H1 (cell line): ENCODE data around the gene DGCR6. TPM values are rescaled to one million over a fixed set of nuclear protein-coding genes. Genes with fewer than 3 reads are reported as not detected.

Experiments
- CTCF ChIA-PET: fragments of 300-600 bp; sonication (Branson Sonifier 250); formaldehyde crosslinking; loops from one replicate; lab custom pipeline; 2021; ENCODE audit not compliant: partially characterized antibody; lab: Charles Lee
- POLR2A ChIA-PET: fragments of 300-600 bp; sonication (Branson Sonifier 250); formaldehyde crosslinking; loops from one replicate; lab custom pipeline; 2021; ENCODE audit warnings: inconsistent platforms; ENCODE audit not compliant: partially characterized antibody; lab: Charles Lee
- DNase-seq, 2 experiments: peaks; one replicate each; pipeline versions ENCODE4 v3.0.0 to v3.0.0-alpha.2; 2010 to 2022; ENCODE audit warnings: low spot score in 2 of 2, low read depth in 1 of 2, mixed read lengths in 1 of 2
- FAIRE-seq: peaks from 2 replicates; lab custom pipeline; 2011; peaks lifted over from hg19 to GRCh38; lab: Jason Lieb, UNC
- H2AFZ ChIP-seq: 2 replicates; pipeline ENCODE4 v1.8.1; 2012; ENCODE audit warnings: low read length, inconsistent platforms
- H2AK5ac ChIP-seq: 2 replicates; pipeline ENCODE4 v1.6.1; 2013; ENCODE audit warnings: low read depth, low read length
- H2BK120ac ChIP-seq: replicated peaks from 2 replicates; pipeline ENCODE3; 2013; ENCODE audit warnings: low read depth, low read length, inconsistent platforms
- H2BK12ac ChIP-seq: 2 replicates; pipeline ENCODE4 v1.6.1; 2013; ENCODE audit warnings: low read depth, low read length
- H2BK15ac ChIP-seq: 2 replicates; pipeline ENCODE4 v1.6.1; 2013; ENCODE audit warnings: low read length
- H2BK20ac ChIP-seq: 2 replicates; pipeline ENCODE4 v1.6.1; 2013; ENCODE audit warnings: low read length
- H2BK5ac ChIP-seq: 2 replicates; pipeline ENCODE4 v1.6.1; 2013; ENCODE audit warnings: low read depth, low read length
- H3K14ac ChIP-seq: 2 replicates; pipeline ENCODE4 v1.6.1; 2013; ENCODE audit warnings: inconsistent platforms; ENCODE audit not compliant: insufficient read length
- H3K18ac ChIP-seq: 2 replicates; pipeline ENCODE4 v1.6.1; 2013; ENCODE audit warnings: low read length; ENCODE audit errors: extremely low read depth
- H3K23ac ChIP-seq: 2 replicates; pipeline ENCODE4 v1.6.1; 2013; ENCODE audit warnings: inconsistent platforms; ENCODE audit not compliant: insufficient read length
- H3K23me2 ChIP-seq: 2 replicates; pipeline ENCODE4 v1.6.1; 2013; ENCODE audit warnings: low read depth, low read length
- H3K27ac ChIP-seq: 2 replicates; pipeline ENCODE4 v1.6.1; 2011; ENCODE audit warnings: low read depth, low read length, inconsistent platforms
- H3K27me3 ChIP-seq, 4 experiments: replicated peaks in 1 of 4; 1 replicate in 1 of 4; 2 replicates in 3 of 4; pipeline versions ENCODE4 v1.6.1 to v1.8.1; 2011 to 2013; ENCODE audit warnings: low read length in 3 of 4, mild to moderate bottlenecking in 3 of 4, inconsistent platforms in 2 of 4, mixed read lengths in 2 of 4, moderate library complexity in 1 of 4; ENCODE audit not compliant: control insufficient read depth in 3 of 4, insufficient read depth in 3 of 4; ENCODE audit errors: extremely low read depth in 1 of 4
- H3K36me3 ChIP-seq, 4 experiments: 2 replicates each; pipeline versions ENCODE4 v1.6.1 to v1.8.1; 2011 to 2013; ENCODE audit warnings: mild to moderate bottlenecking in 4 of 4, low read length in 3 of 4, moderate library complexity in 2 of 4, control low read depth in 1 of 4, inconsistent platforms in 1 of 4; ENCODE audit not compliant: insufficient read depth in 4 of 4, control insufficient read depth in 2 of 4
- H3K4ac ChIP-seq: replicated peaks from 2 replicates; pipeline ENCODE3; 2013; ENCODE audit warnings: low read length, low read depth, mixed read lengths, inconsistent platforms; ENCODE audit not compliant: insufficient read length
- H3K4me1 ChIP-seq, 4 experiments: replicated peaks in 1 of 4; 1 replicate in 1 of 4; 2 replicates in 3 of 4; pipeline versions ENCODE4 v1.6.1 to v1.8.1; 2011 to 2013; ENCODE audit warnings: low read length in 3 of 4, inconsistent platforms in 2 of 4, mixed read lengths in 1 of 4; ENCODE audit not compliant: insufficient read depth in 4 of 4, control insufficient read depth in 3 of 4
- H3K4me2 ChIP-seq, 2 experiments: 2 replicates each; pipeline versions ENCODE4 v1.6.1 to v1.8.1; 2011 to 2013; ENCODE audit warnings: low read depth in 2 of 2, low read length in 2 of 2, control low read depth in 1 of 2, inconsistent platforms in 1 of 2, mild to moderate bottlenecking in 1 of 2; ENCODE audit not compliant: insufficient read depth in 1 of 2
- H3K4me3 ChIP-seq, 4 experiments: fragments of 200-600, 300-600 bp in 1 of 4; sonication (generic), shearing (Covaris generic), sonication (Bioruptor Twin) in 1 of 4; 2 replicates each; pipeline versions ENCODE4 v1.5.1 to v1.8.1; 2011 to 2016; ENCODE audit warnings: low read length in 4 of 4, low read depth in 3 of 4, control low read depth in 2 of 4, inconsistent platforms in 2 of 4, mild to moderate bottlenecking in 2 of 4, mixed read lengths in 1 of 4, moderate library complexity in 1 of 4; ENCODE audit not compliant: insufficient read depth in 2 of 4; ENCODE audit errors: extremely low read depth in 1 of 4
- H3K56ac ChIP-seq: replicated peaks from 2 replicates; pipeline ENCODE3; 2013; ENCODE audit warnings: low read depth, mild to moderate bottlenecking, mixed read lengths, low read length, inconsistent platforms; ENCODE audit not compliant: insufficient read length
- H3K79me1 ChIP-seq: 2 replicates; pipeline ENCODE4 v1.6.1; 2013; ENCODE audit warnings: low read depth, low read length, control low read depth
- H3K79me2 ChIP-seq, 2 experiments: 2 replicates each; pipeline versions ENCODE4 v1.6.1 to v1.8.1; 2012 to 2013; ENCODE audit warnings: low read length in 2 of 2, mild to moderate bottlenecking in 2 of 2, inconsistent platforms in 1 of 2; ENCODE audit not compliant: insufficient read depth in 2 of 2, control insufficient read depth in 1 of 2
- H3K9ac ChIP-seq, 4 experiments: replicated peaks in 1 of 4; 1 replicate in 1 of 4; 2 replicates in 3 of 4; pipeline versions ENCODE4 v1.6.1 to v1.8.1; 2011 to 2013; ENCODE audit warnings: low read depth in 3 of 4, low read length in 3 of 4, control low read depth in 2 of 4, mild to moderate bottlenecking in 2 of 4, moderate library complexity in 2 of 4, inconsistent platforms in 1 of 4; ENCODE audit errors: extremely low read depth in 1 of 4
- H3K9me3 ChIP-seq, 2 experiments: 2 replicates each; pipeline versions ENCODE4 v1.6.1 to v1.8.1; 2012 to 2013; ENCODE audit warnings: mild to moderate bottlenecking in 2 of 2, moderate library complexity in 2 of 2, control low read depth in 1 of 2, inconsistent platforms in 1 of 2, low read depth in 1 of 2, low read length in 1 of 2, mixed read lengths in 1 of 2; ENCODE audit not compliant: insufficient read depth in 2 of 2
- H4K20me1 ChIP-seq, 2 experiments: replicated peaks in 1 of 2; 2 replicates each; pipeline versions ENCODE3 to v1.8.1; 2011 to 2013; ENCODE audit warnings: inconsistent platforms in 2 of 2, low read length in 2 of 2, mild to moderate bottlenecking in 1 of 2; ENCODE audit not compliant: insufficient read depth in 2 of 2, control insufficient read depth in 1 of 2
- H4K5ac ChIP-seq: 2 replicates; pipeline ENCODE4 v1.6.1; 2013; ENCODE audit warnings: low read length, low read depth, mixed read lengths, inconsistent platforms; ENCODE audit not compliant: insufficient read length
- H4K8ac ChIP-seq: 2 replicates; pipeline ENCODE4 v1.8.0; 2013; ENCODE audit warnings: mild to moderate bottlenecking, moderate library complexity, low read length, inconsistent platforms; ENCODE audit not compliant: insufficient read depth; ENCODE audit errors: extremely low read depth
- H4K91ac ChIP-seq: replicated peaks from 2 replicates; pipeline ENCODE3; 2013; ENCODE audit warnings: low read length, mixed read lengths, inconsistent platforms; ENCODE audit not compliant: insufficient read length
- ASH2L ChIP-seq: fragments of 200-600, 300-600 bp; sonication (generic); IDR thresholded peaks from one replicate; pipeline ENCODE4 v1.7.1; 2017; ENCODE audit warnings: low read length
- BACH1 ChIP-seq: IDR thresholded peaks from 2 replicates; pipeline ENCODE4 v1.6.1; 2012; ENCODE audit warnings: low read length, improper control_type of control experiment
- BRCA1 ChIP-seq: IDR thresholded peaks from 2 replicates; pipeline ENCODE4 v1.6.1; 2012; ENCODE audit warnings: low read depth, low read length, improper control_type of control experiment
- CBX8 ChIP-seq: fragments of 300-800, 300-1000 bp; sonication (generic); IDR thresholded peaks from 2 replicates; pipeline ENCODE4 v1.7.1; 2016; ENCODE audit warnings: low read depth, low read length, borderline replicate concordance
- HDAC2 ChIP-seq, 2 experiments: fragments of 300-600 bp in 1 of 2; sonication (generic) in 1 of 2; IDR thresholded peaks; 2 replicates each; pipeline ENCODE4 v1.6.1; 2011 to 2012; ENCODE audit warnings: low read depth in 2 of 2, low read length in 2 of 2, mild to moderate bottlenecking in 2 of 2, moderate library complexity in 2 of 2, borderline replicate concordance in 1 of 2, inconsistent platforms in 1 of 2
- HDAC6 ChIP-seq: IDR thresholded peaks from one replicate; pipeline ENCODE4 v1.7.1; 2012; ENCODE audit warnings: low read depth, mild to moderate bottlenecking, inconsistent platforms, low read length, moderate library complexity
- JUN ChIP-seq: IDR thresholded peaks from 2 replicates; pipeline ENCODE4 v1.6.1; 2011; ENCODE audit warnings: low read depth, mild to moderate bottlenecking, improper control_type of control experiment, low read length
- KDM1A ChIP-seq: fragments of 200-600, 300-600 bp; sonication (generic); IDR thresholded peaks from 2 replicates; pipeline ENCODE4 v1.7.1; 2016; ENCODE audit warnings: mild to moderate bottlenecking, low read length, borderline replicate concordance
- MAFK ChIP-seq: IDR thresholded peaks from 2 replicates; pipeline ENCODE4 v1.6.1; 2012; ENCODE audit warnings: low read depth, mild to moderate bottlenecking, improper control_type of control experiment, low read length
- NRF1 ChIP-seq: IDR thresholded peaks from 2 replicates; pipeline ENCODE4 v1.6.1; 2011; ENCODE audit warnings: mild to moderate bottlenecking, low read depth, low read length, improper control_type of control experiment
- POLR2A ChIP-seq, 2 experiments: IDR thresholded peaks; 1 replicate in 1 of 2; 2 replicates in 1 of 2; pipeline ENCODE4 v1.6.1; 2011; ENCODE audit warnings: low read depth in 2 of 2, low read length in 2 of 2, mild to moderate bottlenecking in 2 of 2; ENCODE audit errors: control extremely low read depth in 1 of 2
- RFX5 ChIP-seq: IDR thresholded peaks from 2 replicates; pipeline ENCODE4 v1.6.1; 2011; ENCODE audit warnings: low read depth, low read length, improper control_type of control experiment, borderline replicate concordance
- SIRT6 ChIP-seq: IDR thresholded peaks from one replicate; pipeline ENCODE4 v1.7.1; 2012; ENCODE audit warnings: low read length, inconsistent platforms
- TAF7 ChIP-seq: optimal IDR thresholded peaks from 2 replicates; pipeline ENCODE3; 2011; ENCODE audit warnings: low read depth, mild to moderate bottlenecking, inconsistent platforms, low read length, moderate library complexity, borderline replicate concordance
- WGBS, 2 experiments: shearing (Covaris generic) in 1 of 2; methylation state at CpG; one replicate each; pipeline versions ENCODE4 v1.1.6 to v1.1.7; 2013 to 2015; ENCODE audit warnings: low lambda C conversion rate in 2 of 2, mixed read lengths in 2 of 2, inconsistent platforms in 1 of 2, low coverage in 1 of 2, missing lambda C conversion rate in 1 of 2; ENCODE audit not compliant: insufficient replicate concordance in 2 of 2, insufficient coverage in 1 of 2, insufficient read length in 1 of 2; ENCODE audit errors: extremely low coverage in 1 of 2, missing lambda C conversion rate in 1 of 2; 5-methylcytosine and 5-hydroxymethylcytosine counted together
- polyA plus RNA-seq, 7 experiments: library from polyadenylated mRNA; depleted of rRNA in 3 of 7; stranded (reverse) in 5 of 7; unstranded in 2 of 7; fragments of >200 nt in 5 of 7; fragments of 200-250 nt in 2 of 7; gene quantifications; 1 replicate in 5 of 7; 2 replicates in 1 of 7; 4 replicates in 1 of 7; pipeline versions ENCODE4 v1.2.1 to v1.2.3, GENCODE V29; 2011 to 2013; ENCODE audit warnings: missing spikeins in 2 of 7, mixed read lengths in 2 of 7
- total RNA-seq: library from RNA; stranded (reverse); fragmentation: NEBNext Ultra II Directional; extraction: Animal tissue kit (Norgen Biotek cat#: 25700); gene quantifications from 2 replicates; pipeline ENCODE4 v1.2.1, GENCODE V29; 2021
- TF ChIP-seq, protein P1 (sequence below): IDR thresholded peaks from 2 replicates; pipeline ENCODE4 v1.6.1; 2012; ENCODE audit warnings: inconsistent platforms

Gene DGCR6
- total and polyA plus RNA-seq, 2 of the 8 experiments (the other 6 are each of a cell fraction or from before 2014, with no cell fraction given) = 0.82 to 1.7 TPM

GRCh38 chr22:18929459-18929858 lies 23.3 kb downstream of the DGCR6 start:
- ChIA-PET CTCF (interaction anchor here (0.7 to 1.0 kb wide), 4 partner anchors 21 to 1597 kb away, joined by 3 read pairs; no protein-coding TSS in a partner anchor), POLR2A (interaction anchor here (0.9 to 1.7 kb wide), 7 partner anchors 9 to 23 kb away, joined by 4 to 9 read pairs (median 6); partner anchors contain the start of gene DGCR6)
- H2AFZ ChIP-seq = no peak overlapping the region
- no peak overlapping the region for H4K5ac ChIP-seq
- H2AK5ac ChIP-seq = no peak overlapping the region
- H3K23ac ChIP-seq = no peak overlapping the region
- H2BK12ac ChIP-seq = no peak overlapping the region
- no peaks in the 10 kb centered on the region for H3K36me3 ChIP-seq
- H3K9ac ChIP-seq = no peak overlapping the region
- H3K14ac ChIP-seq = no peak overlapping the region
- no peak overlapping the region for H4K8ac ChIP-seq
- no peak overlapping the region for H2BK5ac ChIP-seq
- H3K27ac ChIP-seq = no peak overlapping the region
- H3K56ac ChIP-seq = no peak overlapping the region
- no peaks in the 10 kb centered on the region for H3K23me2 ChIP-seq
- H3K18ac ChIP-seq = no peak overlapping the region
- H3K4me1 ChIP-seq = no peaks in the 10 kb centered on the region
- no peak overlapping the region for H3K4me2 ChIP-seq
- no peak overlapping the region for H2BK20ac ChIP-seq
- H3K79me1 ChIP-seq = no peaks in the 10 kb centered on the region
- no peak overlapping the region for H2BK120ac ChIP-seq
- H2BK15ac ChIP-seq = no peak overlapping the region
- H4K91ac ChIP-seq = no peak overlapping the region
- no peaks in the 10 kb centered on the region for H3K27me3 ChIP-seq
- WGBS, 2 experiments = no CpG with 5 or more reads among the region's 5 CpGs
- no peak overlapping the region for H3K4me3 ChIP-seq
- FAIRE-seq (peak; percentile 99), DNase-seq (no peak)
- no peaks in the 10 kb centered on the region for H3K79me2 ChIP-seq
- H4K20me1 ChIP-seq = no peaks in the 10 kb centered on the region
- H3K4ac ChIP-seq = no peak overlapping the region
- H3K9me3 ChIP-seq = no peaks in the 10 kb centered on the region
- TF ChIP-seq JUN (no peak), HDAC6 (no peak), TAF7 (no peak), POLR2A (IDR thresholded peaks at IDR 0.05; ENCODE audit: control extremely low read depth in 1 of 2, low read depth in 2 of 2, low read length in 2 of 2) (no peak), BACH1 (no peak), CBX8 (no peak), SIRT6 (no peak), KDM1A (no peak), ASH2L (no peak), BRCA1 (no peak), NRF1 (no peak), RFX5 (no peak), HDAC2 (IDR thresholded peaks at IDR 0.05; ENCODE audit: borderline replicate concordance in 1 of 2, low read depth in 2 of 2, low read length in 2 of 2) (no peak), MAFK (no peak)
- TF ChIP-seq, protein P1, sequence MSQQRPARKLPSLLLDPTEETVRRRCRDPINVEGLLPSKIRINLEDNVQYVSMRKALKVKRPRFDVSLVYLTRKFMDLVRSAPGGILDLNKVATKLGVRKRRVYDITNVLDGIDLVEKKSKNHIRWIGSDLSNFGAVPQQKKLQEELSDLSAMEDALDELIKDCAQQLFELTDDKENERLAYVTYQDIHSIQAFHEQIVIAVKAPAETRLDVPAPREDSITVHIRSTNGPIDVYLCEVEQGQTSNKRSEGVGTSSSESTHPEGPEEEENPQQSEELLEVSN = no peak
